ENCODE measurements around the gene TBC1D22A.

The TBC1D22A gene

GRCh38 chr22:46914916-46915894 is 152.8 kb downstream of the TBC1D22A start:
- peak; percentile 84 for DNase-seq

- no peak for DNase-seq
Observed at GRCh38 chr22:46915950-46916730, 153.7 kb downstream of the TBC1D22A start.

GRCh38 chr22:46916886-46917770 is 154.7 kb downstream of the TBC1D22A start:
- no peak for DNase-seq

- no peak for DNase-seq
Observed at GRCh38 chr22:46917771-46918101, 155.3 kb downstream of the TBC1D22A start.

GRCh38 chr22:46918197-46918596 is 155.7 kb downstream of the TBC1D22A start:
- DNase-seq, result no peak

- no peak for DNase-seq
Observed at GRCh38 chr22:46922037-46922436, 159.6 kb downstream of the TBC1D22A start.

GRCh38 chr22:46923394-46923793 is 160.9 kb downstream of the TBC1D22A start:
- no peak for DNase-seq

- DNase-seq, result no peak
Observed at GRCh38 chr22:46925818-46926217, 163.4 kb downstream of the TBC1D22A start.

GRCh38 chr22:46929046-46929709 is 166.7 kb downstream of the TBC1D22A start:
- no peak for DNase-seq

GRCh38 chr22:46929710-46930204 is 167.3 kb downstream of the TBC1D22A start:
- no peak for DNase-seq

- no peak for DNase-seq
Observed at GRCh38 chr22:46931414-46931813, 169.0 kb downstream of the TBC1D22A start.

GRCh38 chr22:46931881-46932280 is 169.4 kb downstream of the TBC1D22A start:
- no peak for DNase-seq

- no peak for DNase-seq
Observed at GRCh38 chr22:46933040-46933930, 170.8 kb downstream of the TBC1D22A start.

- no peak for DNase-seq
Observed at GRCh38 chr22:46934172-46934745, 171.8 kb downstream of the TBC1D22A start.

GRCh38 chr22:46934746-46935491 is 172.5 kb downstream of the TBC1D22A start:
- DNase-seq, result no peak

- no peak for DNase-seq
Observed at GRCh38 chr22:46935506-46936377, 173.3 kb downstream of the TBC1D22A start.

GRCh38 chr22:46936378-46936903 is 174.0 kb downstream of the TBC1D22A start:
- DNase-seq, result no peak

GRCh38 chr22:46937185-46937584 is 174.7 kb downstream of the TBC1D22A start:
- DNase-seq, result no peak

- no peak for DNase-seq
Observed at GRCh38 chr22:46937939-46938338, 175.5 kb downstream of the TBC1D22A start.
